Stimulated activated CD4-positive, alpha-beta T cell treated with anti-CD3 and anti-CD28 coated beads, Interleukin-4, amount 100 ng/mL, for 1 hour (primary cell): ENCODE measurements around the gene CRTAC1.

Experiments used
- DNase-seq: peaks from one replicate; pipeline ENCODE4 v3.0.0-alpha.2; 2020

CRTAC1 gene

DNA sequence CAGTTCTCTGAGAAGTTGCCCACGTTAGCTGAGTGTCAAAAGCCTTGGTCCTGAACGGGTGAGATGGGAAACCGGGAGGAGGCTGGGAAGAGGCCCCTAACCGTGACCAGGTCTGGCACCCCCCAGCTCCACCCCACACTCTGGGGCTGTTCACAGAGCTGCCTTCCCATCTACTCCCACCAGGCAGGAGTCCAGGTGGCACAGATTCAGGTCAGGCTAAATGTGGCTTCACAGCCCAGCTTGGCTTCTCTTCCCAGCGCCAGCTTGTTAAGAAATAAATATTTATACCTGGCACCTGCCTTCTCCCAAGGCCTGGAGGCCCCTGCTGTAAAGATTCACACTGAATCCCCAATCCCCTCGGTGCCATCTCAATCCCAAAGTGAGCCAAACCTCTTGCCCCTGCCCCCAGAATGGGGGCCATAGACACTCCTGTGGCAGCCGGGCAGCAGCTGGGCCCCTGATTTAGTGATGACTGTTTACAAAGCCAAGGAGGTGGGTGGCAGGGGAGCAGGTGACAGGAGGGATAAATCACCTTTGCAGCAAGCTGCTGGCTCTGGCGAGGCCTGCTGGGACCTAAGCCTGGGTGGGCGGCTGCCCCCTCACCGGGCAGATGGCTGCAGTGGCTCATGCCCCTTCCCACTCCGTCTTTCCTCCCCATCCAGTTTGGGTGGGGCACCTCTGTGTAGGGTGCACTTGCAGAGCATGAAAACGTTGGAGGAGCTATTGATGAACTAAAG is 108.2 kb downstream of the CRTAC1 start:
- DNase-seq = no peak

DNA sequence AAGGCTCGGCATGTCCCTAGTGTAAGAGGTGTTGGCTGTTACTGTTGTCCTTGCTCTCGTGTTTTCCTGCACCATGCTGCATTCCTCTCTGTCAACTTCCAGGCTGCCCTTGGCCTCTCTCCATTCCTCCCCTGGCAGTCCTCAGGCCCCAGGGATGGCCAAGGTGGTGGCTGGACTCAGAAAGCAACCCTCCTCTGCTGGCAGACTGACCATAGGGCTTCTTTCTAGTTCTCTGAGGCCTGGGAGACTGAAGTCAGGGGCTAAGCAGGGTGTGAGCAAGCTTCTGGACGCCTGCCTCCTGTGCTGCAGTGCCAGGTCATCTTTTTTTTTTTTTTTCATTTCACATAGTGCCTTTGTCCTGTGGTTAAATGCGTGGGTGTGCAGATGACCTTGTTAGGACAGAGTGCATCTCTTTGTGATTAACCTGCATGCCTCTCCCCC is 108.8 kb downstream of the CRTAC1 start:
- DNase-seq = no peak

DNA sequence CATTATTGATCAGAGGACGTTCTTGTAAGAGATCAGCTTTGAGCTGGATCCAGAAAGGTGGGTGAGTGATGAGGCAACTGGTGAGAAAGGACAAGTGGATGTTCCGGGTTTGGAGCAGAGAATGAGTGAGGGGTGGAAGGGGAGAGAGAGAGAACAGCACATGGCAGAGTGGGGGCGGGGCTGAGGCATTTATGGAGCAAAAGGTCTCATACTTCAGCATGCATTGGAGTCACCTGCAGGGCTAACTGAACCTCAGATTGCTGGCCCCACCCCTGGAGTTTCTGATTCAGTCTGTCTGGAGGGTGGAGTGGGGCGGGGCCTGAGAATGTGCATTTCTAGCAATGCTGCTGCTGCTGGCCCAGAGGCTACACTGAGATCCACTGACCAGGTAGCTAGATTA is 109.6 kb downstream of the CRTAC1 start:
- DNase-seq = no peak

DNA sequence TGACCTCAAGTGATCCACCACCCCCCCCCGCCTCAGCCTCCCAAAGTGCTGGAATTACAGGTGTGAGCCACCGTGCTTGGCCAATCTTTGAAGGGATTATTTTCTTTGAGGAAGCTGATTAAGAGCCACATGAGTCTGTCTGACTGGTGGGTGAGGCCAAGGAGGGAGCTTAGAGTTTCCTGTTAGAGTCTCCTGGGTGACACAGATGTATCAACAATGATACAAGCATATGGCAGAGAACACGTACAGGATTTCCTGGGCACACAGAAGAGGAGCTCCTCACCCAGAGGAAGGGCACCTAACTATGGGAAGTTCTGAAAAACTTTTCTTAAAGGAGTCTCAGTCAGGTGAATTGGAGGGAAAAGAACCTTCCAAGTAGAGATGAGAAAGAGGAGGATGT is 111.4 kb downstream of the CRTAC1 start:
- no peak for DNase-seq

DNA sequence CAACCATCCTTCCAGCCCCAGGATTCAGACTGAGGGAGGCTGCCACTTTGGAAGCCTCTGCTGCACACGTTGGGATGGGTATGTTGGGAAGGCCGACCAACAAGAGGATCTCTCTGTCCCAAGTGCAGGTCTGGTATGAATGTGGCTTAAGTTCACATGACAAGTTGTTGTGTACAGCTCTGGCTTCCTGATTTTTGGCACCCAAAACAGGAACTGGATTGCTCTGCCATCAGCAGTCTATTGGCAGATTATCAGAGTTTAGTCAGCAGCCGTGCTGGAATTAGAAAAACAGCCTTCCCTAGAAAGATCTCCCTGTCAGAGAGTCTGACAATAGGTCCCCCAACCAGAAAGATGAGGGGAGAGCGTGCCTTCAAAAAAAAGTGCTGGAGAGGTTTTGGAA is 113.8 kb downstream of the CRTAC1 start:
- DNase-seq = no peak

DNA sequence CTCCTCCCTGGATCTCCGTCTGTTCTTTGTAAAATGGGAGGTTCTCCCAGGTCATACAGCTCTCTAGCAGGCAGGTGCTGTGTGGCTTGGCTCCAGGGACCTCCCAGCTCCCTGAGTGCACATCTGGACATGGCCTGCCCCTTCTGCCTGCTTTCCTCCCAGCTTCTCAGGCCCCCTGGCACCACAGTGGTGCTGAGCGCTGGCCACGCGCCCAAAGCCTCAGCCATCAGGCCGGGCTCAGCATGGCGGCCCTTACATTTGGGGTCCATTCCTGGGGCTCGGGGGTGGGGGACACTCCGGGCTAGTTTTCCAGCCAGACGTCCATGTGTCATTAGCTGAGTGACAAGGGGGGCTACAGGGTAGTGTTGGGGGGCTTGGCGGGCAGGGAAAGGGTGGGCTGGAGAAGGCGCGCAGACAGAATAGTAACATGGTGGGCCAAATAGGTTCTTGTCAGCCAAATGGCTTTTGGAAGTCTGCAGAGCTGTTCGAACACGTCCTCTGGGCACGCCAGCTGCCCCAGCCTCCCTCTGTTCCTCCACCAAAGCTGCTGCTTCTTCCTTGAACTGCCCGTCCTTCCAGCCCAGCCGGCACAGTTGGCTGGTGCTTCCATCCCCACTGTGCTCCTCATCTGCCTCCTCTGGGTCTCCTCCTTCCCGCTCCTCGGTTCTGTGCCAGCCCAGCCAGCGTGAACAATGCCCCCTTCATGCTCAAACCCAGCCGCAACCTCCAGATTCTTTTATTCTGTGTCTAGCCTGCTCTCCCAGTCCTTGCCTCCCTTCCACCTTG is 114.9 kb downstream of the CRTAC1 start:
- DNase-seq = no peak

DNA sequence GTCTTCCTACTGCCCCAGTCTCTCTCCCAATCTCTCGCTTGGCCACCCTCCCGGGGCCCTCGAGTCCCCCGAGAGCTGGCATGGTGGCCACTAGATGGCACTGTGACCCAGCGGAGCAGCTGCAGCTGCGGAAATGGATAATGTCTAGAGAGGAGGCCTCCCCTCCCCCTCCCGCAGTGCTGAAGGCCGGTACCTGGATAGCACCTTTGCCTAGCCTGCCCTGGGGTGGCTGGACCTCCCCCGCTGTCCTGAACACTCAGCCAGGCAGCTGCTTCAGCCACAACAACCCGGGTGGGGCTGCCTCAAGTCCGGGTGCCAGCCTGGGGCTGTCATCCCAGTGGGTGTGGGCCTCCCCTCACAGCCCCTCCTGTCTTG is 115.6 kb downstream of the CRTAC1 start:
- DNase-seq = peak; percentile 79

DNA sequence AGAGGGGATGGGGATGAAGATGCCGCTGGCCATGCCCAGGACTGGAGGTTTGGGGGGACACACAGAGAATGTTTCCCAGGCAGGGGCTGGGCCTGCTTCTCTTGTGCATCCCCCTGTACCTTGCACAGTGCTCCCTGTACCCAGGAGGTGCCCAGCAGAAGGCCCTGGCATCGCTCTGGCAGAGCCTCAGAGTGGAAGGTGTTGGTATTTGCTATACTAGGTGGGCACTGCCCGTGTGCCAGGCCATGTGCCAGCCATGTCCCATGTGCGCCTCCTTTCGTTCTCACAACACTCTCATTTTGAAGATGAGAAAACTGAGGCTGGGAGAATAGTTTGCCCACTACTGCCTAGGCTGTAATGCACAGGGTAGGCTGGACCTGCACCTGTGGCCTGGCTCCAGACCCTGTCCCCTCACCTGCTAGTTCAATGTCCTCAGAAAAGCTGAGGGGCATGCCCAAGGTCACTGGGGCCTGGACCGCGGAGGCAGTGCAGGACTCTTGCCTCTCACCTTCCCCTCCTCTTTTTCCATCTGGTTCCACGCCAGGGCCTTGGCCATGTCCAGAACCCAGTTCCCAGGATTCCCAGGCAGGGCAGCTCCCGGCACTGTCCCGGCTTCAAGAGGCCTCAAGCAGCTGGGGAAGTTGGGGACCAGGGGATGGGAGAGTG is 116.1 kb downstream of the CRTAC1 start:
- no peak for DNase-seq

DNA sequence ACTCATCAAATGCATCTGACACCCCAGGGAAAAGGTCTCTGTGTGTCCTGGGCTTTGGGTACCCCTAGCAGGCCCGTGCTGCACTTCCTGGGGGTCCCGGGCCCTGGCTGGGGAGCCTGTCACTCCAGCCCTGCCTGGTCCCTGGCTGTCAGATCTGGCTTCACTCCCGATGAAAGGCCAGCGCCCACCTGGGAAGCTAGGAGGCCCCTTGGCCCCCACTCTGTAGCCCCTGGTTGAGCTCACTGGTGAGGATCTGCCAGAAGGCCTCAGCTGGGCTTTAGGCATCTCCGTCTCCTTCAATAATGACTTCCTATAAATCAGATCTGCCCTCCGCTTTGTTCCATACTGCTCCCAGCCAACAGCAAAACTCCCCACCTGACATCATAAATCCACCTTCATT is 116.8 kb downstream of the CRTAC1 start:
- DNase-seq = no peak

DNA sequence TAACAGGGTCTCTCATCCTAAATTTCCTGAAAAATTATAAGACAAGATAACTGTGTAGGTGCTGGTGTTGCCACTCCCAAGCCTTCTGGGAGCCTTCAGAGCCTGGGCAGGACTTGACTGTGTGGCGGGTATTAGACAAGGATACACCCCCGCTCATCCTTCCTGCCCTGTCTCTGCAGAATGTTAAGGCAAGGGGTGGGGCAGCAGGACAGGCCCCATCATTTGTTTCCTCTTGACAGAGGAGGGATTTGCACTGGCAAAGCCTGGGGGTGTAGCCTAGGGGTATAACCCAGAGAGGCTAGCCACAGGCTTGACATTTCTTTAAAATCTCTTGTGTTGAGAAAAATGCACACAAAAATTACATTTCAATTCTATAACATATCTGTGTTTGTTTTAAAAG is 117.2 kb downstream of the CRTAC1 start:
- no peak for DNase-seq

DNA sequence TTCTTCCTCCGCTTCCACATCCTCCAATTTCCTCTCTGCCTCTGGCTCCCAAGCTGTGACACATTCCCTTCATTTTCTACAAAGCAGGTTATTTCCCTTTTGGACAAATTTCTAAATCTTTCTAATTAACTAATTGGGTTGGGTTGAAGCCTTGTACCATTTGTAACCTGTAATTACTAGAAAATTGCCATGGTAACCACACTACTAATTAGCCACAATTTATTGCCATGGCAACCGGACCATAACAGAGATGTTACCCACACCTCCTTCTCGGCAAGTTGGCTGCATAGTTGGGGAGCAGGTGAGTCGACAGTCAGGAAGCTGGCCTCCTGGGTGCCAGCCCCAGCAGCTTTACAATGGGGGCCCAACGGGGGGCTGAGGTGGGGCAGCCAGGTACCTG is 119.2 kb downstream of the CRTAC1 start:
- DNase-seq = no peak

DNA sequence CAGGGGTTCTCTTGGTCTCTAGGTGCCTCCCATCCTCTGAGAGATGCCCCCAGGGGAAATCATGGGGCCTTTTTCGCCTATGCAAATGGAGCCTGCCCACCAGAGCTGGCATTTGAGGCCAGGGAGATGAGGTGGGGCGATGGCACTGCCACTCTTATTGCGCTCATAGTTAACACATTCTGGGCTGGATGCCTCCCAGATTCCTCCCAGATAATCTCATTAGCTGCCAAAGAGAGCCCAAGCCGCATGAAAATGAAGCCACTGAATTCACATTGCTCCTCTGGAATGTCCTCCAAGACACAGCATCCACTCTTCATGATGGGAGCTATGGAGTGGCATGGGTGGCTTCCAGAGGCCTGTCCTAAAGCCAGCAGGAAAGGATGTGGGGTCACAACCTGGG is 119.8 kb downstream of the CRTAC1 start:
- DNase-seq = no peak

DNA sequence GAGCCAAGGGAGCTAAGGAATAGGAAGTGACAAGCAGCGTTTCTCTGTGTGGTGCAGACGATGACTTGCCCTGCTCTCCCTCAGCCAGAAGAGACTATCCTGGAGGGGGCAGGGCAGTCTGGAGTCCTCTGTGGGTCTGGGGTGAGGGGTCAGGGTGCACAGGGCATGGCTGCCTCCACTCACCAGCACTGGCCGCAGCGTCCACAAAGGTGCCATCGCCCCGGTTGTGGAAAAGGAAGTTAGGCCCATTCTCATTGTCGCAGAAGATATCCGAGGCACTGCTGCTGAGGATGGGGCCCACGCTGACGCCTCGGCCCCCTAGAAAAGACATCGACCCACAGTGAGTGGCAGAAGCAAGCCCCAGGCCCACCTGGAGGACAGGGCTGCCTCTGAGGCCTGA is 122.6 kb downstream of the CRTAC1 start:
- DNase-seq = no peak

DNA sequence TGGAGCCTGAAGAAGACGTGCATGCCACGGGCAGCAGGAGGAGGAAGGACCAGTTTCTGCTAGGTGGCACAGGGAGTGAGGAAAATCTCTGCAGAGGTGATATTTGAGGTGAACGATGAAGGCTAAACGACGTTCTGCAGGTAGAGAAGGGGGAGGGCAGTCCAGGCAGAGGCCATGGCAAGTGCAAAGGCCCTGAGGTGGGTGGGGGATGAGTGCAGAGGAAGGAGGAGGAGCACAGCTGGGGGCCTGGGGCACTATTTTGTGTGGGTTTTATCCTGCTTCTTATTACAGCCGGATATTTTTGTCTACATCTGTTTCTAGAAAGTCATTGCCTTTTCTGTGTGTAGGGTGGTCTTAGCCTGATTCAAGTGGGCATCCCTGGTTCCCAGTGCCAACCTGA is 123.2 kb downstream of the CRTAC1 start:
- DNase-seq = no peak

DNA sequence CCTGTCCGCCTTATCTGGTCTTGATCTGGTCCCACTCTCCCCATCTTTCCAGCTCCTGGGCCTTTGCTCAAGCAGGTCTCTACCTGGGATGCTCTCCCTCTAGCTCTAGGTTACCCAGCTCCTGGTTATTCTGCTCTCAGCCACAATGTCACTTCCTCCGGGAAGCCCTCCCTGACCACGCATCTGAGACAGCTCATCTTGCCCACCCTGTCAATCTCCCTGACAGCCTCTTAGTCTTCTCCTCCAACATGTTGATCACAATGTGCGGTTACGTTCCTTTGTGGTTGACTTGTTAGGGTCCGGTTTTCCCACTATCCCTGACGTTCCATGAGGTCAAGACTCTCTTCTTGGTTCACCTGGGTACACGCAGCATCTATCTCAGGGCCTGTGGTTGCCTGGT is 125.1 kb downstream of the CRTAC1 start:
- DNase-seq = no peak

DNA sequence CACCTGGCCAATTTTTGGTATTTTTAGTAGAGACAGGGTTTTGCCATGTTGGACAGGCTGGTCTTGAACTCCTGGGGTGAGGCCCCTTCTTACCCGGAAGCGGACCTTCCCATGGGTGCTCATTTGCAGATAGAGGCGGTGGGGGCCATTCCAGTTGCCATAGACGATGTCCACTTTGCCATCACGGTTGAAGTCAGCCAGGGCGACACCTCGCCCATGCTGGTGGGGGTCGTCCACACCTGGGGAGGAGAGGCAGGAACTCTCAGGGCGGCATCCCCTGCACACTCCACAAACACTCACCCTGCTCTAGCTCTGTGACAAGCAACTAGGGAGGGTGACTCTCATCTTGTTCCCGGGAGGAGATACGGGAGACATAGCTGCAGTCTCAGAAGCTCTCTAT is 125.8 kb downstream of the CRTAC1 start:
- no peak for DNase-seq

DNA sequence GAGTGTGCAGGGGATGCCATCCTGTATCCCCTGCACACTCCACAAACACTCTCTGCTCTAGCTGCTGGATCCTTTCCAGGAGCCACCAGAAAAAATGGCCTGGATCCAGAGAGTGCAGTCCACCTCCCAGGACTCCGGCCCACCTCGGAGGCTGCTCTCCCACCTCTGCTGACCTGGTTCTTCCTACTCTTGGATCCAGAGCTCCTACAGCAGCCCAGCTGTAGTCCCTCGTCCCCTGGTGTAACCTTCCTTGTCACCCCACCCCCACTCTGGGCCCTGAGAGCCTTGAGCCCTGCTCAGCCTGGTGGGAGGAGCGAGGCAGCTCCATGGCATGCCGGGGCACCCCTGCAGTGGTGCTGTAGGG is 126.4 kb downstream of the CRTAC1 start:
- DNase-seq = no peak

DNA sequence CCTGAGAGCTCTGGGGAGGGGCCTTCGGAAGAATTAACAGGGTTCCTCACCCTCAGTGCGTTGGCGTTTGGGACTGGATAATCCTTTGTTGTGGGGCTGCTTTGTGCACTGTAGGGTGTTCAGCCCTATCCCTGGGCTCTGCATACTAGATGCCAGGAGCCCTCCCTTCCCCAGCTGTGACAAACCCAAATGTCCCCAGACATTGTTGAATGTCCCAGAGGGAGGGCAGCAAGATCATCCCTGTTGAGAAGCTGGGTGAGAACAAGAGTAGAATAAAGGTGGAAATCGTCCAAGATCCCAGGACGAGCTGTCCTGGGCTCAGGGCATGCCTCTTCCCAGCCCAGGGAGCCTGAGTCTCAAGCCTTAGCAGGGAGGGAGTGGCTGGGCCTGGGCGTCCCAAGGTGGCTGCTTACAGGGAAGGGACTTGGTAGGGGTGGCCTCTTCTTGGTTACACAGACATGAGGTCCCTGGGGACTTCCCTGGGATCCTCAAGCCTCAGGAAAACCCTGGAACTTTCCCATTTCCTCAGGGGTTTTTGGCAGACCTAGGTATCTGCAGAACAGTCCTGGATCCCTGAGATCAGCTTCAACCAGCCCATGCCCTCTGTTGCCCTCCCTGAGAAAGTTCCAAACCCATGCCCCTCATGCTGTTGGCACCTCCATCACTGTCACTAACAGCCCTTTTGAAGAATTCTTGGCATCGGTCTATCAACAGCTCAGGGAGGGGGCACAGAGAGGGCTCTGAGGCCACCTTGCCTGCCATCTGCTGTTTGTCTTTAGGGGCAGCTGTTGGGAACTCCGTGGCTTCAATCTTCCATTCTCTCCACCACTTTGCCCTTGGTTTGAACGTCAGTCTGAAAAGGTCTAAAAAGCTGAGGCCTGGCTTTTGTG is 127.0 kb downstream of the CRTAC1 start:
- no peak for DNase-seq

DNA sequence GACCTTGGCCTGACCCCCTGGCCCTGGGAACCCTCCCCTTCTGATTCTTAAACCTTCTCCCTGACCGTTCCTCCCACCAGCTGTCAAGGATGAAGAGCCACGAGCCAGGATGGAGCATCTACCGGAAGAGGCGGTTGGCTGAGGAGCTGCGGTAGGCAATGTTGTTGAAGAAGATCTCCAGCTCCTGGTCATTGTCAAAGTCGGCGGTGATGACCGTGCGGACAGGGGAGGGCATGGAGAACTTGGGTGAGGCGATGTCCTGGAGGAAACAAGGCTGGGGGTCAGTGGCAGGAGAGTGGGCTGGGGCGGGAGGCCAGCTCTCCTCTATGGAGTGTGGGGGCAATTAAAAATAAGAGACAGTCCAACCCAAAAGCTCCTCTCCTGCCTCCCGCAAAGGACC is 129.0 kb downstream of the CRTAC1 start:
- DNase-seq = no peak

DNA sequence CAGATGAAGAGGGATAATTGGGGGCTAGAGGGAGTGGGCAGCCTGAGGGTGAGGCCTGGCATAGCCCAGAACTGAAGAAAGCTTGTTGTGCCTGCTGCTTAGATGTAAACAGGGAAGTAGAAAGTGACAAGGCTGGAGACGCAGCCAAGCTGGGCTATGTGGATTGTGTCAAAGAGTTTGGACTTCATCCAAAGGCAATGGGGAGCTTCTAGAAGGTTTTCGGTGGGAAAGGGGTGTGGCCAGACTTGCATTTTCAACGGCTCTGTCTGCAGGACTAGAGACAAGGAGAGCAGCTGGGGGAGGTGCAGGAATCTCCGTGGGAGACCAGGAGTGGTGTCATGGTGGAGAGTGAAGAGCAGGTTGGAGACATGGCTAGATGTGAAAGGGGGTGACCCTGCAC is 132.0 kb downstream of the CRTAC1 start:
- no peak for DNase-seq

DNA sequence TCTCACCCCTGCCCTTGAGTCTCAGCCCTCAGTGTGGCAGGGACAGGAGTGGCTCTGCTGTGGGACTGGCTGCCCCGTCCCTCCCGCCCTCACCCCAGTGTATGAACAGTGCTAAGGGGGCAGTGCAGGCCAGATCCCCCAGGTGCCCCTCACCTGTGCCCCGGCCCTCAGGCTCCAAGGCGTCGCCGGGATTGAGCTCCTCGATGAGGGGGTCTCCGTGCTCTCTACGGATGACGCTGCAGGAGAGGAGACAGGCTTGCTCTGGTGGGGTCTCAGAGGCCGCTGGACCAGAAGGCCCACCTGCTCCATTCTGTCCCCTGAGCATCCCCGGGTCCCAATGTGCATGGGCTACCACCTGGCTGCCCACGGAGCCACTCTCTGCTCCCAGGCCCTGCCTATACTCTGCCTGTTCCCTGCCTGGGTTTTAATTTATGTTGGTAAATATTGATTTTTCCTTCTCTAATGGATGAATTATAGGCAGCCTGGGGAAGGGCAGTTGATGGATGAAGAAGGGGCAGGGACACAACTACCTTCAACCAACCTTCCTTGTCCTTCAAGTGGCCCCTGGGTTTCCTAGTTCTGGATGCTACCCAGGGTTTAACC is 133.6 kb downstream of the CRTAC1 start:
- no peak for DNase-seq

DNA sequence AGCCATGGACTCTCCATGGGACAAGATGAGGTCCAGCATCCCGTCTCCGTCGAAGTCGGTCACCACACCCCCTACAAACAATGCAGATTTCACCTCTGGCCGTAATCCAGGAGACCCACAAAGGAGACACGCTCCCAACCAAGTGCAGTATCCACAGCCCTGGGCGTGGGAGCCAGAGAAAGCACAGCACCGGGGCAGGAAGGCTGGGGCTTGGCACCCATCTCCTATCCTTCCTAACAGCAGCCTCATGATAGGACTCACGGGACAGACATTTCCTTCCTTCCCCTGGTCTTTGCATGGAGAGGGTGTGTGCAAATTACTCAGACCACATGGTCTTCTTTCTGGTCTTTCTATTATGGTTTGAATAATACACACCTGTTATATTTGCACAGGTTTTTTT is 134.5 kb downstream of the CRTAC1 start:
- no peak for DNase-seq

DNA sequence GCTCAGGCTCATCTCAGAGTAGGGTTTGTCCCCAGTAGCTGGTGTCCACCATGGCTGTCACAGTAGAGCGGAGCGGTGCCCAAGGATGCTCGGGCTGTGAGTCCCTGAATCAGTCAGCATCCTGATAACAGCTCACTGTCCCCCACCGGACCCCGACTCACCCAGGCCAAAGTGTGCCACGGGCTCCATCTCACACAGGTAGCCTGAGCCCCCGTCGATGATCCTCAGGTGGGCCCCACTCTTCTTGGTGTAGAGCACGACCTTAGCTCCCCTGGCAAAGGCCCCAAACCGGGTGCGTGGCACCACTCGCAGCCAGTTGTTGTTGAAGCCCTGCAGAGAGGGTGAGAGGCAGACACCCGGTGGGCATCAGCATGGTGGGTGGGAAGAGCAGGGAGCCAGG is 135.3 kb downstream of the CRTAC1 start:
- no peak for DNase-seq
